ENCODE measurements around the gene NGEF.

NGEF gene

GRCh38 chr2:232970051-232970450 is 43.0 kb downstream of the NGEF start:
- no peak for DNase-seq (ENCODE audit: low spot score)

GRCh38 chr2:232967474-232967873 is 45.6 kb downstream of the NGEF start:
- no peak for DNase-seq (ENCODE audit: low spot score)

GRCh38 chr2:232966122-232966521 is 46.9 kb downstream of the NGEF start:
- no peak for DNase-seq (ENCODE audit: low spot score)

- no peak for DNase-seq (ENCODE audit: low spot score)
Observed at GRCh38 chr2:232963913-232964312, 49.1 kb downstream of the NGEF start.

- DNase-seq (ENCODE audit: low spot score), result no peak
Observed at GRCh38 chr2:232960862-232961261, 52.2 kb downstream of the NGEF start.

GRCh38 chr2:232959139-232959538 is 53.9 kb downstream of the NGEF start:
- no peak for DNase-seq (ENCODE audit: low spot score)

GRCh38 chr2:232957657-232958090 is 55.4 kb downstream of the NGEF start:
- no peak for DNase-seq (ENCODE audit: low spot score)

- DNase-seq (ENCODE audit: low spot score), result no peak
Observed at GRCh38 chr2:232955856-232956255, 57.2 kb downstream of the NGEF start.

GRCh38 chr2:232954691-232955090 is 58.4 kb downstream of the NGEF start:
- DNase-seq (ENCODE audit: low spot score), result no peak

- peak; percentile 33 for DNase-seq (ENCODE audit: low spot score)
Observed at GRCh38 chr2:232951891-232952290, 61.2 kb downstream of the NGEF start.

- no peak for DNase-seq (ENCODE audit: low spot score)
Observed at GRCh38 chr2:232951181-232951580, 61.9 kb downstream of the NGEF start.

- no peak for DNase-seq (ENCODE audit: low spot score)
Observed at GRCh38 chr2:232950751-232951150, 62.3 kb downstream of the NGEF start.

- DNase-seq (ENCODE audit: low spot score), result no peak
Observed at GRCh38 chr2:232949016-232949415, 64.0 kb downstream of the NGEF start.

GRCh38 chr2:232942831-232943230 is 70.2 kb downstream of the NGEF start:
- DNase-seq (ENCODE audit: low spot score), result no peak

- no peak for DNase-seq (ENCODE audit: low spot score)
Observed at GRCh38 chr2:232941912-232942594, 71.0 kb downstream of the NGEF start.

- no peak for DNase-seq (ENCODE audit: low spot score)
Observed at GRCh38 chr2:232941400-232941799, 71.7 kb downstream of the NGEF start.

- no peak for DNase-seq (ENCODE audit: low spot score)
Observed at GRCh38 chr2:232940724-232941123, 72.3 kb downstream of the NGEF start.

GRCh38 chr2:232937278-232937906 is 75.7 kb downstream of the NGEF start:
- peak; percentile 34 for DNase-seq (ENCODE audit: low spot score)

- DNase-seq (ENCODE audit: low spot score), result no peak
Observed at GRCh38 chr2:232931636-232932035, 81.4 kb downstream of the NGEF start.

- DNase-seq (ENCODE audit: low spot score), result no peak
Observed at GRCh38 chr2:232930059-232930400, 83.0 kb downstream of the NGEF start.

- DNase-seq (ENCODE audit: low spot score), result no peak
Observed at GRCh38 chr2:232929303-232930058, 83.6 kb downstream of the NGEF start.

GRCh38 chr2:232928551-232929302 is 84.3 kb downstream of the NGEF start:
- DNase-seq (ENCODE audit: low spot score), result no peak
